IPS-18c (cell line): Measurements from ENCODE around the gene NPY4R2.
"Not testable (repeated sequence)": the region's sequence is repeated elsewhere in the genome, so short reads cannot be mapped to it uniquely, and the experiment has no call there.

ENCODE experiments used
- H3K4me3 ChIP-seq: 2 replicates; pipeline ENCODE4 v1.7.0; 2013; ENCODE audit warnings: low read depth, mild to moderate bottlenecking, low read length, moderate library complexity; ENCODE audit not compliant: insufficient read depth
- H3K9me3 ChIP-seq: one replicate; pipeline ENCODE4 v1.6.1; 2013; ENCODE audit warnings: mild to moderate bottlenecking, low read length, moderate library complexity; ENCODE audit not compliant: control insufficient read depth, insufficient read depth

NPY4R2 gene, protein sequence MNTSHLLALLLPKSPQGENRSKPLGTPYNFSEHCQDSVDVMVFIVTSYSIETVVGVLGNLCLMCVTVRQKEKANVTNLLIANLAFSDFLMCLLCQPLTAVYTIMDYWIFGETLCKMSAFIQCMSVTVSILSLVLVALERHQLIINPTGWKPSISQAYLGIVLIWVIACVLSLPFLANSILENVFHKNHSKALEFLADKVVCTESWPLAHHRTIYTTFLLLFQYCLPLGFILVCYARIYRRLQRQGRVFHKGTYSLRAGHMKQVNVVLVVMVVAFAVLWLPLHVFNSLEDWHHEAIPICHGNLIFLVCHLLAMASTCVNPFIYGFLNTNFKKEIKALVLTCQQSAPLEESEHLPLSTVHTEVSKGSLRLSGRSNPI

DNA sequence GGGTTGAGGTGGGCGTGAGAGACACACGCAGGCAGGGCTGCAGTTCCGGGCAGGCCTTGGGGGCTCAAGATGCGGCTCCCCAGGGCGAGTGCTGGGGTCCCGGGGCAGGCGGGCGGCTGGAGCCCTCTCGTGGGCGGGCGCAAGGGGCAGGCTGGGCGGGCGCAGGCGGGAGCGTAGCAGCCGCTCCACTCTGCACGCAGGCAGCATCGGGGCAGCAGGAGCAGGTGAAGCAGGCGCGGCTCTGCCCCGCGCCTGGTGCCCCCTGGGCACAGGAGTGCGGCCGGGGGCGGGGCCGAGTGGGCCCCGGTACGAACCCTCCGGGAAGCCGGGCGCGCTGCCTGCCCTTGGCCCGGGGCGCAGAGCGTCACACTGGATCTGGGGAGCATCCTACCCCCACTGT lies at the start of gene NPY4R2:
TSS of gene NPY4R2 (plus strand) at position 188 of the 400 bp plus-strand sequence. CDS start 3,326 bp downstream, outside the sequence.
- H3K9me3 ChIP-seq, H3K4me3 ChIP-seq: not testable (repeated sequence)

DNA sequence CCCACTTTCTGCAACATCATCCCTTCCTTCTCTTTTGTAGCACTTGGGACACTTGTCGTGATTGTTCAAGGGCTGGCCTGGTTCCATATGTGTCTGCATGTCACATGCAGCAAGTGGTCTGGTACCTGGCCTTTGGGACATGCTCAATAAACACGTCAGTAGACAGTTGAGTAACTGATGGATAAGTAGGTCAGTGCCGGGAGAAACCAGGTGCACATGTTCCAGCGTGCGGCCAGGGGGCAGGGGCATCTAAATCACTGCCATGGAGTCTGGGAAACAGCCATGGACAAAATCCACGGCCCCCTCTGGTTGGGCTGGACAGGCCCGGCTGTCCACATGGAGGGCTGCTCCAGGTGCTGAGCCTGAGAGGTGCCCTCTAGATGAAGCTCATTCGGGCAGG lies 47.6 kb upstream of the NPY4R2 start:
- not testable (repeated sequence) for H3K9me3 ChIP-seq, H3K4me3 ChIP-seq

DNA sequence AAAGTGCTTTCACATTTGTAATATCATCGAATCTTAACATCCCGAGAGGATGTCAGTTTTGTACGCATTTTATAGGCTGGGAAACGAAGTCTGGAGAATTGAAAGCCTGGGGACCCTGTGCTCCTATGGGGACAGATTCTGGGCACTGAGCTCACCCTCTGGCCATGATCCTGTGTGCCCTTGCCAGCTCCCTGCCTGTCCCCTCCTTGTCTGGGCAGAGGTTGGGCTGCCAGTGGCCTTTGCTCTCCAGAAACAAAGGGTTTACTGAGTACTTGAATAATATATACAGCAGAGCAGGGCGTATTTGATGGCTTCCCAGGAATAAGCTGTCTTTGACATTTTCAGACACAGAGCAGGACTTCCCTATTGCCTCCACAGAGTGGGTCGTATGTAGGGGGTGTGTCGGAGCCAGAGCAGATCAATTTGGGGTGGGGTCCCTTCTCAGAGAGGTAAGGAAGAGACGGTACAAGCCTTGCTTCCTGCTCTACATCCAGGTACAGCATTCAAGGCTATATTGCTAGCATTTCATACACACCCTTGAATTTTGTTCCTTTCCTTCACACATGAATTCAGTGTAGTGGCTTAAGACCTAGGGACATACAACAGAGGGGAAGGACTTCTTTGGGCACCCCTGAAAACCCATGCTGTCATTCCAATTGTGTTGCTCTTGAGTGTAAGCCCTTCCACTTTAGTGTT lies 46.8 kb upstream of the NPY4R2 start:
- H3K9me3 ChIP-seq, H3K4me3 ChIP-seq: not testable (repeated sequence)

DNA sequence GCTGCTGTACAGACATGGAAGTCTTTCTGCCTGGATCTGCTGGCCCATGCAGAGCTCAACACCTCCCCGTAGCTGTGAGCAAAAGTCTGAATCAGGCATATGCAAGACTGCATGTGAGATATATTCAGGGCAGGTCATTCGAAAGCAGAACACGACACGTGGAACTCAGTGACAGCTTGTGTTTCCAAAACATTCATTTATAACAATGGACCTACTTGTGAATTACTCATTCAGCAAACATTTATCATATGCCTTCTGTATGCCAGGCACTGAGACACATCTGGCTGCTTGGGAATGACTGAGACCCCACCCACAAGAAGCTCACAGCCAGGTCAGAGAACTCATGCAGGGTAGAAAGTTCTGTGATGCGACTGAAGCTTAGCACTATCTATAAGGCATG lies 46.2 kb upstream of the NPY4R2 start:
- not testable (repeated sequence) for H3K9me3 ChIP-seq, H3K4me3 ChIP-seq

DNA sequence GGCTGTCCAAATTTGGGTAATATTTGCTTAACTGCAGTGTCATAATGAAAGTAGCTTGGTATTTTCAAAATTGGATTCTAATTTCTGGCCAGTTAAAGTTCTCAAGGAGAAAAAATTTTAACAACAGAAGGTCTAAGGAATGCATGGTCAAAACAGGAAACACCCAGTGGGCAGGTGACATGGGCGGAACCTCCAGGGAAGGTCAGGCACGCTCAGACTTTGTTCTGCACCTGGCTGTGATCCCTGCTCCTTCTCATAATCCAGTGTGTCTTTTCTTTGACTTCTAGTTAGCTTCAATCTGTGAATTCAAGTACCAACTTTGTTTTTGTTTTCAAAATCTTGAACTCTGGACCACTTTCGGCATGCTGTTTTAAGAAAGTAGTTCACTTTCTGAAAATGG lies 34.2 kb upstream of the NPY4R2 start:
- not testable (repeated sequence) for H3K9me3 ChIP-seq, H3K4me3 ChIP-seq

DNA sequence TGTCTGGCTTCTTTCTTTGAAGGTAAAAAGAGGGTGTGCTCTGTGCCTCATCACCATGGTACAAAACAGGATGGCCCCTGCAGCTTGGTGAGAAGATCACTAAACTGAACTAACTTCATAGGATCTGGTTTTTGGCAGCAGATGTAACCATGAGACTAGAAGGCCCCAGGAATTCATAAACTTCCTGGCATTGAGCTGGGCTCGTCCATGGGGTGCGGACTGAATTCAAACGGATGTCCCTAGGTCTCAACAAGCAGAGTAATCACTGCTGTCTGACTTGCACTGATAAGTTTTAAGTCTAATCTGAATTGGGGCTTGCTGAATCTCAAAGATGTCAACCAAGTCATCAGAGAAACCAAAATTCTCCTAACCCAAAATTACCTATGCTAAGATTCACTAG lies 33.5 kb upstream of the NPY4R2 start:
- not testable (repeated sequence) for H3K4me3 ChIP-seq, H3K9me3 ChIP-seq

DNA sequence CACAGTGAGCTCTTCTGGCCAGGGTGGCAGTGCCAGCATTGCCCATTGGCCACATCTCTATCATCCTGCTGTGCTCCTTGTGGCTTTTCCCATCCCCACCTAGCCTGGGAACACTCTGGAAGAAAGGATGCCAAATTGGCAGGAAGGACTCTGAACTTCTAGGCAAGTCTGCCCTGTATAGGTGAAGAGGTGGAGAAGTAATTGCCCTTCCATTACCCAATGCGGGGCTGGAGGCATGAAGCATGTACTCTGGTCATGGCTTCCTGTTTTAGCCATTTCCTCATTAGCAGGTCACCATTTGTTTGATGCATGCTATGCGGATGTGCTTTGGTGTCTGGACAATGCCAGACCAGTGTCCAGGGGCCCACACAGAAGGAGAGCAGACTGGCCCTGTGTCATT lies 32.1 kb upstream of the NPY4R2 start:
- H3K9me3 ChIP-seq, H3K4me3 ChIP-seq: not testable (repeated sequence)

DNA sequence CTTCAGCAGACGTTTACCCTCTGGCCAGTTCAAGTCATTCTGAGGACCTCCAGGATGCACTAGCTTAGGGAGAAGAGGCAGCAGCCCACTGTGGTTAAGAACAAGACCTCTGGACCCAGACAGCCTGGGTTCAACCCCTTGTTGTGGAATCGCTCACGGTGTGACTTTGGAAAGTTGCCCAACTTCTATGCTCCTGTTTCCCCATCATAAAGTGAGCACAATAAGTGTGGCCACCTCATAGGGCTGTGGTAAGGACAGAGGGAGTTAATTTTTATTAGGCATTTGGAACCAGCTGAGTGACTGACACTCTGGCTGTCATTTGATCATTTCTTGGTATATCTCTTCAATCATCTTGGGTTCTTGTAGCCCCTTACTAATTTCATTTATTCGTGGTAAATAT lies 31.6 kb upstream of the NPY4R2 start:
- not testable (repeated sequence) for H3K4me3 ChIP-seq, H3K9me3 ChIP-seq

DNA sequence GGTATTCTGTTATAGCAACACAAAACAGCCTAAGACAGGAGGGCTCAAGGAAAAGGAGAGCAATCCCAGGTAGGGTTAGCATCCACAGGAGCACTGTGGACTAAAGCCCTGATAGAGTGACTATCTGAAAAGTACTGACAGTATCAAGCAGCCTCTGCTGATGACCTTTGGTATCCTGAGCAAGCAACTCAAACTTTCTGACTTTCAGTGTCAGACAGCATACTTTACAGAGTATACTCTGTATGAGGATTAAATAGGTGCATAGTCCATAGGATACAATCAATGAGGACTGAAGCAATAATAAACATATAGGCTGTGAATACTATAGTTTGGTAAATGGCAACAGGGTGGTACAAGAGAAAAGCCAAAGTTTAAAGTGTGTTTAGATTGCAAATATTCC lies 27.7 kb upstream of the NPY4R2 start:
- not testable (repeated sequence) for H3K9me3 ChIP-seq, H3K4me3 ChIP-seq

DNA sequence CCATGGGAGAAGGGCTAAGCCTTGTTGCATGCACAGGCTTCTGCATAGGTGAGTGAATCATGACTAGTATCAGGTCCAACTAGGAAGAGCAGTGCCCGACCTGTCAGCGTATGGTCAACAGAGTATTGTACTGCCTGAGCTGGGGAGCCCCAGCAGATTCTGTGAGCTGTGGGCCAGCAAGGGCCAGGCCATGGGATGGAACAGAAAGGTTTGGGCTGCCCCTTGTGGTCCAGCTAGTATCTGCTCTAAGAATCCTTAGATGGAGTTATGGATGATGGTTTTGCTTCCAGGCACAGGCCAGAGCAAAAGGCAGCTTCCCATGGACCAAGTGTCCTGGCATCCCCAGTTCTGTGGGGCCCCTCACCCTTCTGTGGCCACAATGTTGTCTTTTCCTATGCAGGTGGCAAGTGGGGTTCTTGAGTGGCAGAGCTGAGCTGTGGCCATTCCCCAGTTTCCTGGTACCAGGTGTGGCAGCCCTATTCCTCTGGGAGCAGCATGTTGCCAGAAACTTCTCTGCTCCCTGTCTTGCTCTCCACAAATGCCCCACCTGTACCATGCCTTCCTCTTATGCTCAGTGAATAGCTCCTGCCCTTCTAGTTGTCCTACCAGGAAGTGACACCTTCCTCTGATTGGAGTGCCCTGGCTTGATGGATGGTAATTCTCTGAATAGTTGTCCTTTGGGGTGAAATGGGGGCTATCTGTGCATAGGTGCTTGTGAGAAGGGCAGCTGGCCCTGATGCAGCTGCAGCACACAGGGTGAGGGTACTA lies 25.8 kb upstream of the NPY4R2 start:
- not testable (repeated sequence) for H3K4me3 ChIP-seq, H3K9me3 ChIP-seq

DNA sequence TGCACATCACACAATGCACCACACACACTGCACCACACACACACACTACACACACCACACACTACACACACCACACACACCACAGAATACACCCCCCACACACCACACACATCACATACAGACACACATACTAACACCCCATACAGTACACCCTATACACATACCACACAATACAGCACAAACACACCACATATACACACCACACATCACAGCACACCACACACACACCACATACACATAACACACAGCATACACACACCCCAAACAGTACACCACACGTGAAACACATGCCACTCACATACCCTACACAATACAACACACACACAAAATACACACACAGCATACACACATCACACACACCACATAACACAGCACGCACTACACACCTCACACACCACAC lies 23.9 kb upstream of the NPY4R2 start:
- not testable (repeated sequence) for H3K4me3 ChIP-seq, H3K9me3 ChIP-seq

DNA sequence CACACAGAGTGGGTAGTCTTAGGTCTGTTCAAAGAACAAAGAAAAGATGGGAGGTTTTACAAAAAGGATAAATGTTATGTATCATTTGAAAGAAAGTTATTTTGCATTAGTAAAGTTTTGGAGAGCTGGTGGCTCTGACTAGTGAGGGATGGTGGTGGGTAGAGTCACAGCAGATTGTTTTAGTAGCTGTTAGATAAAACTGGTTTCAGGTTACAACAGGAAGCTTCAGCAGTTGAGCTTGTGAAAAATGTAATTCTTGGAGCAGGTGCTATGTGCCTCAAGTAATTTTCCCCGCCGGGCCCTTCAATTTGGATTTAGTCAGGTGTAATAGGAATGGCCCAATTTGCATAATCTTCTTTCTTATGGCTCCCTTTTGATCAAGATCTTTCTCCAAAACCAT lies 20.6 kb upstream of the NPY4R2 start:
- H3K4me3 ChIP-seq, H3K9me3 ChIP-seq: not testable (repeated sequence)

DNA sequence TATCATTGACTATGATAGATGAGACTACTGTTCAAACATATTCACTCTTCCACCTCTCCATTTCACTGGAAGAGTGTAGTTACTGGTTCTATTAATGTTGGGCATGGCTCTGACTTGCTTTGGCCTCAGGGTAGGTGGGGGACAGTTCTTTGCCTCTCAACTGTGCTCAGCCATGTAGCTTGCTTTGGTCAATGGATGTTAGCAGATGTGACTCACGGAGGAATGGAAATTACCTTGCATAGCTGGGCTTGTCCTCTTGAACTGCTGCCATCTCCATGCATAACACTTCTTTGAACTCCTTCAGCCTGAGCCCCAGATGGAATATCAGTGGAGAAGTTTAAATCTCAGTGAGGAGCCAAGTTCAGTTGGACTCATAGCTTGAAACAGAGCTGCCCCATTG lies 9.1 kb upstream of the NPY4R2 start:
- H3K4me3 ChIP-seq, H3K9me3 ChIP-seq: not testable (repeated sequence)

DNA sequence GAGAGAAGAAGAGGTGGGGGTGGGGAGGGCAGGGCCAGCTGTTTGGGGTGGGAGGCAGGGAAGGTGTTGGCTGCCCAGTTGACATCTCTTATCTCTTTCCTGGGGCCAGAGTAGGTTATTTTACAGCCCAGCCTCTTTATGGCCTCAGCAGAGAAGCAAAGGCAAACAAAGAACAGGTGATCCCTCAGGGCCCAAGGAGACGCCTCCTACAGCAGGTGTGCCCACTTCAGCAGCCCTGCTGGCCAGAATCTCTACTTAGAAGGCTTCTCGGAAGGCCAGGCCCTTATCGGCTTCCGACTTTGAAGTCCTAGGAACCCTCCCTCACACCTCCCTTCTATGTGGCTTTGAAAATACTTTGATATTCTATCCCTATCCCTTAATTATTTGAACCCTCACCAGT lies 8.0 kb upstream of the NPY4R2 start:
- H3K9me3 ChIP-seq, H3K4me3 ChIP-seq: not testable (repeated sequence)

DNA sequence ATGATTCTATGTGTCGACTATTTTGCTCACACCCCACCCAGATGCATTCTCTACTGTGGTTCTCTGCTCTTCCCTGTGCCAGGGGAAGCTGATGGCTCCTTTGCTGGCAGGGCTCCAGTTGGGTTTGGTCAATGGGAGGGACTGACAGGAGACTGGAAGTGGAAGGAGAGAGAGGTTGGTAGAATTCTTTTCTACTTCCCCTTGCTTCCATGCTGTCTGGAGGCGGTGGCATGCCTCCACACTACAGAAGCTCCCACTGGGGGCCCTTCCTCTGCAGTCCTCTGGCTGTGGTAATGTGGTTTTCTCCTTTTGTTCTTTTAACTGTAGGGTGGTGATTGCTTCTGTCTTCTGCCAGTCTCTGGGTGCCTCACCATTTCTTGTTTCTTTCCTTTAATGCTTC lies 4.4 kb upstream of the NPY4R2 start:
- not testable (repeated sequence) for H3K9me3 ChIP-seq, H3K4me3 ChIP-seq

DNA sequence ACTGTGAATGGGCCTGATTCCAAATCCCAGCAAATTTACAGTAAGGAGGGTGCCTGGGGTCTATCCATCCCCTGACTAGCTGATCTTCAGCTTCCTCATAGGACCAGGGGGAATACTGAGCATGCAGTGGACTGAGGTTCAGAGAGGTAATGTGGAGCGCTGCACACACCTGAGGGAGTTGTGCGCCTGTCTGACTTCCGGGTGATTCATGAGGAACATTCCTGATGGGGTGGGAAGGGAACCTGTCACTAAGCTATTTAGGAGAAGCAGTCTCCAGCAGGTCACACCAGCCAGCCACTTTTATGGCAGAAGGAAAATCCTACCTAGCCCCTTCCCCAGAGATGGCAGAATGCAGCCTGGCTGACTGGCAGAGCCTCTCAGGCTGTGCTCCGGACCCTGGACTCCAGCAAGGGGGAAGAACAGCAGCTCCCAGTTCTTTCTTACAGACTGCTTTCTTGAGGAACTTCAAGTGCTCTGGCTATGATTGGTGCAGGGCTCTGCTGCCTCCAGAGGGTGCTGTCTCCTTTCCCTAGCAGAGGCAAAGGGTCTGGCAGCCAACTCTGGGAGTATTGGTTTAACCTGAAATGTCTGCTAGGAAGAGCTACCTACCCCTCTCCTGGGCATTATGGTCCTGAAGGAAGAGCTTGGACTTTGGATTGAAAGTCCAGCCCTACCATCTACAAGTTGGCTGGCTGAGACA lies 2.5 kb upstream of the NPY4R2 start:
- H3K9me3 ChIP-seq, H3K4me3 ChIP-seq: not testable (repeated sequence)

DNA sequence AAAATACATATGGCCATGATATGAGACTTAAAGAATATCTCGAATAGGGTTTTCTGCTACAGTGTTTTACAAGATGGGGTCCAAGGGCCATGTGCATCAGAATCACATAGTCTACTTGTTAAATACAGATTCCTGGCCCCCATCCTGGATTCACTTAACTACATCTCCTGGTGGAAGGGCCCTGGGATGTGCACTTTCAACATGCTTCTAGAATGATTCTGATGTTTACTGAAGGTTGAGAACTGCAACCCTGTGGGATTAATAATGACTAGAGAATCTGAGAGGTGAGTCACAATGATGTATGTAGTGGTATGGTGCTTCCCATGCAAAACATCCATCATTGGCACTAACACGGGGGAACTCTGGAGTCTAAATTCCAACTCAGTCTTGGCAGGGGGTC lies 2.1 kb downstream of the NPY4R2 start:
- not testable (repeated sequence) for H3K9me3 ChIP-seq, H3K4me3 ChIP-seq

DNA sequence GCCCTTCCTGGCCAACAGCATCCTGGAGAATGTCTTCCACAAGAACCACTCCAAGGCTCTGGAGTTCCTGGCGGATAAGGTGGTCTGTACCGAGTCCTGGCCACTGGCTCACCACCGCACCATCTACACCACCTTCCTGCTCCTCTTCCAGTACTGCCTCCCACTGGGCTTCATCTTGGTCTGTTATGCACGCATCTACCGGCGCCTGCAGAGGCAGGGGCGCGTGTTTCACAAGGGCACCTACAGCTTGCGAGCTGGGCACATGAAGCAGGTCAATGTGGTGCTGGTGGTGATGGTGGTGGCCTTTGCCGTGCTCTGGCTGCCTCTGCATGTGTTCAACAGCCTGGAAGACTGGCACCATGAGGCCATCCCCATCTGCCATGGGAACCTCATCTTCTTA lies 4.0 kb downstream of the NPY4R2 start:
- H3K9me3 ChIP-seq, H3K4me3 ChIP-seq: not testable (repeated sequence)
